ENCODE results near the gene IL4R. TPM values are rescaled to one million over a fixed set of nuclear protein-coding genes. Genes with fewer than 3 reads are reported as not detected.

IL4R gene
- total and polyA plus RNA-seq, 2 of the 8 experiments (the other 6 are each of a cell fraction or from before 2014, with no cell fraction given), result 29.1 to 29.4 TPM

- no peak for TF ChIP-seq TEAD4 (IDR thresholded peaks at IDR 0.05; ENCODE audit: low read depth, low read length)
- no peak for TF ChIP-seq ASH2L (IDR thresholded peaks at IDR 0.05; ENCODE audit: low read length)
- TF ChIP-seq SIX5 (IDR thresholded peaks at IDR 0.05; ENCODE audit: low read depth, low read length), result no peak
- TF ChIP-seq NRF1 (IDR thresholded peaks at IDR 0.05; ENCODE audit: low read depth, low read length), result no peak
- no peak for TF ChIP-seq RAD21 (IDR thresholded peaks at IDR 0.05 in 1 of 2, conservative IDR thresholded peaks at IDR 0.05 in 1 of 2; ENCODE audit: low read depth in 2 of 2, low read length in 2 of 2)
These were observed 72.9 kb downstream of the IL4R start (continued) for GRCh38 chr16:27386674-27387073.

Data from H1 (cell line).